Activated gamma-delta T cell treated with anti-CD3 and anti-CD28 coated beads, Interleukin-2, amount 50 U/mL, for 16 hours (primary cell): ENCODE measurements around the gene KDM8.
A peak's percentile ranks its signal among the peaks of the same experiment; 100 is the strongest.

ENCODE experiments used
- DNase-seq: peaks from one replicate; pipeline ENCODE4 v3.0.0-alpha.2; 2020; ENCODE audit warnings: low read depth

Gene KDM8

DNA sequence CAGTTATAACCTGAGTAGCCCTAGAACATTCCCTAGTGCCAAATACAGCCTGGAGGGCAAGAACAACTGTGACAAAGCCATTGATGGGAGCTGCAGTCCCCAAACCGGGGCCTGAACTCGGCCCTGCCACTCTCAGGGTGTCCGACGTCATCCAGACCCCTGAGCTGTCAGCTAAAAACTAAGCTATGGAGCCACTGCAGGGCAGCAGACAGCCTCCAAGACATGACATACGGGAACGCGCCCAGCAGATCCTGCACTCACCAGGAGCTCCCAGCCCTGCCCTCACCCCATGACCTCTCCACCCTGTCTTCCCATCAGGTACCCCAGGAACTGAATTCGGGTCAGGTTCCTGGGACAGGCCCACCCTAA lies 28.4 kb downstream of the KDM8 start:
- DNase-seq, result no peak

DNA sequence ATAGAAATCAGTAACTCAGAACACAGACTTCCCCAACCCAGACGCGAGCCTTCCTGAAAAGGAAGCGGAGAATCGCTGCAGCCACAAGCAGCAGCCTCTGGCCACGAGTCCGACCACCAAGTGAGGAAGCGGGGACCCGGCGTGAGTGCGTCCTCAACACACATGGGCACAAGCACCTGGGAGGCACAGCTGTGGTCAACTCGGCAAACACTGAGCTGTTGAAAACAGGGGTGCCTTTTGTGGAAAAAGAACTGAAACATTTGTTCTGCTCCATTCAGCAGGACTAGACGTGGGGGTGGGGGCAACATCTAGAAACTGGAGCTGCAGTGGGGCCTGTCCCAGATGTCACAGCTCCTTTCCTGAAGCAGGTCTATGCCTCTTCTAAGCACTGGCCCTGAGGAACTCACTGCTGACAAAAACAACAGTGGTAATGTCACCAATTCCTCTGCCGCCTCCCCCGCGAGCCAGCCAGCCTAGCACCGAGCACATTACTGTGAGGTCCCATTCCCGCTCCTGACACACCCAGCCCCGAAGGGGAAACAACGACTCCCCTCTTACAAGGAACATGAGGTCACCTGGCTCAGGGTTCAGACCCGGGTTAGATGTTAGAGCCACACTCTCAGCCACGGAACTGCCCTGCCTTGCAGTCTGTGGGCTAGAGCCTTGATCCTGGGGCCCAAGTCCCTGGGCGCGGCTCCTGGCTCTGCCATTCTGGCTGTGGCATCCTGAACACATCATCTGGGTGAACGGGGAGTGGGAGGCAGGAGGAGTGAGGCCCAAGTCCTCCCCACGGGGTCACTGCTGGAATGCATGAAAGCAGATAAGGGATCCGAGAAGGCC lies 29.0 kb downstream of the KDM8 start:
- DNase-seq, result no peak

DNA sequence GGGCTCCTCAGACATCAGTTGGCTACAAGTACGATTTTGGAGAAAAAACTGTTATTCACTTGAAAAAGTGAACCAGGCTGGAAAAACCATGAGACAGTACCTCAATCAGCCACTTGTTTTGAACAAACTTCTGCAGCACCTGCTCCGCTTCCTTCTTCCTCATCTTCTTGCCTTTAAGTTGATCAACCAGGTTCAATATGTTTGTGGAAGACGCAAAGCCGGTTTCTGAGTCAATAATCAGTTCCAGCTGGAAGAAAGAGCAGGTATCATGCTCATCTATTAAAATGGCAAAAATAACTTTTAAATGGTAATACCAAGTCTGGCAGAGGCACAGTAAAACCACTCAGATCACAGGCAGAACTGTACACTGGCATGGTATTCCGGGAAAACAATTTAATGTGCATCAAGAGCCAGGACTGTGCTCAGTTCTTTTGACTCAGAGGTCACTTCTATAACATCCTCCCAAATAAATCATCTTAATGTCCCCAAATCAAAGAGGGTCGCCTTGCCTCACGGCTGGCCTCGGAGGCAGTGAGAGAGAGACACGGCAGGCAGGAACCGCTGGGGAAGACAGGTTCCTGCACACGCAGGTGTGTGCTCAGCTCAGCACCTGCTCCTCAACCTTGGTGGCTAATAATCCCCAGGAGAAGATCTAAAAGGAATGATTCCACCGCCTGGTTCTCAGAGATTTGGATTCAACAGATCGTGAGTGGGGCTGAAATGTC lies 29.7 kb downstream of the KDM8 start:
- no peak for DNase-seq

DNA sequence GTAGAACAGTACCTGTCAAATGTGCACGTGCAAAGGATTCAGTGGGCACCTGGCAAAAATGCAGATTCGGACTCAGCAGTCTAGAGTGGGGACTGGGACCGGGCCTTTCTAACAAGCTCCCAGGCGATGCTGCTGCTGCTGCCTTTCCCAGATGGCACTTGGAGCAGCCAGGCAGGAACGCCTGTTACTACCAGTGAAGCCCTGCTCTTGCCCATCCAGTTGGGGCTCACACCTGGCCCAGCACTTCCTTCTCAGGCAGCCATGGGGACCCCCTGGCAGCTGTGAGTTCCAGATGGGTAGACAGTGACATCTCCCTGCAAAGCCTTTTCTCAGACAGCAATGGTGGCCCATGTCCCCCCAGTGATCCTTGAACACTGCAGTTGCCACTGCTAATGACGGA lies 30.4 kb downstream of the KDM8 start:
- no peak for DNase-seq

DNA sequence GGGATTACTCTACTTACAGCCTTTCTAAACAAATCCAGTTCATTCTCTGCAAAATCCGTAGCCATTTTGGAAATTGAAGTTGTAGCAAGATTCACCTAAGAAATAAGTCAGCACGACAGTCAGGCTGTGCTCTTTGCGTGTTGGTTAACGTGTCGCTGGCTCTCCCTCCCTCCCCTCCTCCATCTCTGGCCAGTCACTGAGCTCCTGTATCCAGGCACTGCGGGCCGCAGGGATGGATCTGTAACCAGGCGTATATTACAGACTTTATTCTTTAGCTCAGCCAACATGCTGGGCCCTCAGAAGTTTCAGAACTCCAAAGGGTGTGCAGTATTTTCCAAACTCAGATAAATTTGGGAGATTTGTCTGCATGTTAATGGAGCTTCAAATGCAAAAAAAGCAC lies 30.8 kb downstream of the KDM8 start:
- DNase-seq, result no peak

DNA sequence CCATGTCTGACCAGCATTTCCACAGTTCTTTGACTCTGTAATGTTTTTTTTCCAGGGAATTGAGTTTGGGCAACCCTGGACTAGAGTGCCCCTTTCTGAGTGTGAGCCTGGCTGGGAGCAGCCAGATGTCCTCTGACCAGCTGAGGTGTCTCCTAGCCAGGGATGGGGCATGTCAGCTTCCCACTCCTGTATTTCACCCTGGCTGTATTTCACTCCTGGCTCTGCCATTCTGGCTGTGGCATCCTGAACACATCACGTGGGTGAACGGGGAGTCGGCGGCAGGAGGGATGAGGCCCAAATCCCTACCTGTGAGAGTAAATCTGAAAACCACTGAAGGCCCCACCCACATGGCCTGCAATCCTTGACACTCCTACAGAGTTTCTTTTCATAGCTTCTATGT lies 31.3 kb downstream of the KDM8 start:
- no peak for DNase-seq

DNA sequence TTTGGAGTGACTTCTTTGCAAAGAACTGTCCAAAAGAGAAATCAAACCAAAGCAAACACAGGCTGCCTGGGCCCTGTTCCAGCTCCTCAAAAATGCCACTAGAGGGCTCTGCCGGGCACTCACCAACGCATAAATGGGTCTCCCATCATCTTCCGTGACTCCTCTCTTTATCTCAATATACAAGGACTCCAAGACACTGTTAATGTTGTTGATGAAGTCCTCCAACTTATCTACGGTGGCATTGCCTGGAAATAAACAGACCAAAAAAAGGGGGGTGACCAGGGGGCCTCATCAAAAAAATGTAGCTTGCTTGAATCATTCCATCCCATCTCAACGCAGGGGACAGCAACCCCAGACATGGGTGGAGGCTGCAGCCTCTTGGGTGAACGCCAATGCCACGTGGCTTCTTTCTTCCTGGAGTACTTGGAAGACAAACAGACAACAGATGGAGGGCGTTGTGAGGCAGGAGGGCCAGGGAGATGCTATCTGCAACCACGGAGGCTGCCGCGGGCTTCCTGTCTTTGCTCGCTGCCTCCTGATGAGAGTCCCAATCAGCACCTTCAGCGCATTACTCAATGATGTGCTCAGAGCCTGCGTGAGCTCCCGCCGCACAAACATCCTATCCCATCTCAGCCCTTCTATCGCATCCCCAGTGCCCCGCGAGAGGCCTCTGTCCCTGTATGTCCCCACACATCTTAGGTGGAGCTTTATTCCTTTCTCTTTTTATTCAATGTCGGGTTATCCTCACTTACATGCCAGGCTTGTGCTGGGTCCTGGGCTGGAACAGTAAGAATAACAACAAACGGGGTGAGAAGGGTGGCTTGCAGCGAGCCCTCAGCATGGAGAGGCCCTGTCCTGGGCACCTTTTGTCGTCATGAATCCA lies 32.0 kb downstream of the KDM8 start:
- peak; percentile 75 for DNase-seq

DNA sequence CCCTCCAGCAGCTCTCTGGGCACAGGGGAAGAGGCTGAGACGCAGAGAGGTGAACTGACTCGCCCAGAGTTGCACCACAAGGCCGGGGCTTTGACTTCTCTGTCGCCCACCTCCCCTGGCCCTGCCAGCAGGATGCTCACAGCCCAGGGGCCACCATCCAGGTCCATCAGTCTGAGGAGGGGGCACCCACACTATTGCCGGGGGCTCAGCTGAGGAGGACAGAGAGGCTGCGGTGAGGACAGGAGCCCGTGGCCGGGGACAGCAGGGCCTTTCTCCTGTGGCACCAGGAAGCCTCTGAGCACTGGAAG lies 32.6 kb downstream of the KDM8 start:
- no peak for DNase-seq

DNA sequence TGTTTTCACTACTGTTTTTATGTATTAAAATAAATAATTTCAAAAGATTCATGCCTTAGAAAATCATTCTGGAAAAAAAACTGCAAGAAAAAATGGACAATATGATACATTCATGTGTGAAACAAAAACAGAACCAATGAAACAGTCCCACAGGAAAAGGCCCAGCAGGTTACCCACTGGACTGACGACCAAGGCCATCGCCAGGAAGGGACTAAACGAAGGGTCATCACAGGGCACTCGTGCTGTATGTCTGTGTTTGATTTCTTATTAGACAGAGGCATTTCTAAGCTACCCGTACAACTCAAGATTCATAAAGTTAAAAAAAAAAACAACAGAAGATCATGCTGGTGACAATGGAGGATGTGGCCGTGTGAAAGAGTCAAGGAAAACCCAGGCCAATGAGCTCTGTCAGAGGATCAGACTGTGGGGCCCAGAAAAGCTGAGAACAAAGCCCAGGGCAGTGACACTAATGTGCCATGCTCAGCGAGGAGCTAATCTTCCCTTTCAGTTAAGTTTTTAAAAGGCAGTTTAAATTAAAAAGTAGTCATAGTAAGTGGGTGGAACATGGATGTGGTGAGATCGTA lies 33.4 kb downstream of the KDM8 start:
- DNase-seq, result no peak

DNA sequence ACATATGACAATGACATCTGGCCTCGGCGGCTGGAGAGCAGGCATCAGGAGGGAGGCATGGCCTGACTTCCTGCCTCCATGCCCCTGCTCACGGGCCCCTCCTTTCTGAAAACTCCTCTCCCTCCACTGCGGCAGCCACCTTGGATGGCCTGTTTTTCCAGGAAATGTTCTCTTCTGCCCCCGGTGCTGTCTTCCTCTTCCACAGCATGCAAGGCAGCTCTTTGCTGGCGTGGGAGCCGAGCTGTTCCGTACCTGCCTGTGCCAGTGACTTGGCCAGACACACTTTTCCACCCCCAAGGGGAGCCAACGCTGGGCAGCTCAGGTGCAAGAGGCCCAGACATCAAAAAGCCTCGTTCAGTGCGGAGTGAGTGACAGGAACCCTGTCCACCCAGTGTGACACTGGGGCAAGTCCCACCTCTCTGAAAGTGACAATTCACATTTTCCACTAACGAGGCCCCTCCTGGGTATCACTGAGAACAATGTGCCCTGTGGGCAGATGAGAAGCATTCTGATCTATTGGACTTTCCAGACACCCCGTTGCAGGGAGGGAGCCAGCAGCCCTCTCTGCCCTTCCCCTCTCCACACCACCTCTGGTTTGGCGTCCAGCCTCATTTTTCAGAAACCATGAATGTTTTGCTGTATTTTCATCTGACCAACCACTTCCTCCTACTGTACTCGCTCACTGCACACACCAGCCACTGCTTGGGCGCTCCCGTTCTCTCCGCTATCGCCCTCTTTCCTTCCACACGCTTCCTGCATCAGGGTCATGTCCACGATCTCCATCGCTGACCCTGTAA lies 34.1 kb downstream of the KDM8 start:
- peak; percentile 72 for DNase-seq

DNA sequence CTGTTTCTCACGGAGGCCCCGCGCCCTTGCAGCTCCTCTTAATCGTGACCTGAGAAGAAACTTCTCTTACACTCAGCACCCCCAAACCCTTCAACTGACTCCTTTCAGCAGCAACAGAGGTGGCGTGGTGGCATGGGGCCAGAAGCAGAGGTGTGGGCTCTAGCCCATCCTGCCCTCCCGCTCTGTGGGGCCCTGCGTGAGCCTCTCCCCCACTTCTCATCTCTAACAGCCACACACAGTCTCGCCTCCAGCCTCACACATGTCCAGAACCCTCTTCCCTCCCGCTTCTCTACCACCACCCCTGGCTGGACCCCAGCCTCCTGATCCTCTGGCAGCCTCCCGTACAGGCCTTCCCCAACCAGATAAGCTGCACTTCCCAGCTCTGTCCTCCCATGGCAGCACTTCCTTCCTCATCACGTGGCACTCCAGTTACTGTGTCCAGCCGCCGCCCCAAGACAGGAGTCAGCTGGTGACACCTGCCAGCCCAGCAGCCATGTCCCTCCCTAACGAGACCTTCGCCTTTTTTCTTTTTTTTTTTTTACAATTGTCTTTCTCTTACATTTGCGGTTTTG lies 34.8 kb downstream of the KDM8 start:
- DNase-seq, result peak; percentile 30

DNA sequence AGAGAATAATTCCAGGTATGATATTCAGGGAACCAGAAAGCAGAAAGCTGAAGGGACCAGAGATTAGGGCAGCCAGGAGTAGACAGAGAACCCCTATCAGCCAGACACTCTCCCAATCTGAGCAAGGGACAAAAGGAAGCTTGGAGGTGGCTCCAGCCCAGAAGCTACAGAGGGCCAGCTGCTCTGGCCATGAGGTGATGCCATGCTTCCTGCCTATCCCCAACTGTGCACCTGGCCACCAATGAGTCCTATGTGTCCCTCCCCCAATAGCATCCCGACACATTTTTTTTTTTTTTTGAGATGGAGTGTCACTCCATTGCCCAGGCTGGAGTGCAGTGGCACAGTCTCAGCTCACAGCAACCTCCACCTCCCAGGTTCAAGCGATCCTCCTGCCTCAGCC lies 35.3 kb downstream of the KDM8 start:
- no peak for DNase-seq

DNA sequence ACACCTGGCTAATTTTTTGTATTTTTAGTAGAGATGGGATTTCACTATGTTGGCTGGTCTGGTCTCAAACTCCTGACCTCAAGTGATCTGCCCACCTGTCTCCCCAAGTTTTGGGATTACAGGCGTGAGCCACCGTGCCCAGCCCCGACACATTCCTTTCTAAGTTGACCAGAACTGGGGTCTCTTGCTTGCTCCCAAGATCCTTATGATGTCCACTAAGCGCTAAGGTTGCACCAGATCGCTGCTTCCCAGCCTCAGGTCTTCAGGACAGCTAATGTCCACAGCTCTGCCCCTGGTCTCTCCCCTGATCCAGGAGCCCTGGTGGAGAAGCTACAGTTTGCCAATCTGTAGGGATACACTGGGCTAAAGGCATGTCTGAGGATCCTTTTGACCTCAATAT lies 35.7 kb downstream of the KDM8 start:
- DNase-seq, result no peak

DNA sequence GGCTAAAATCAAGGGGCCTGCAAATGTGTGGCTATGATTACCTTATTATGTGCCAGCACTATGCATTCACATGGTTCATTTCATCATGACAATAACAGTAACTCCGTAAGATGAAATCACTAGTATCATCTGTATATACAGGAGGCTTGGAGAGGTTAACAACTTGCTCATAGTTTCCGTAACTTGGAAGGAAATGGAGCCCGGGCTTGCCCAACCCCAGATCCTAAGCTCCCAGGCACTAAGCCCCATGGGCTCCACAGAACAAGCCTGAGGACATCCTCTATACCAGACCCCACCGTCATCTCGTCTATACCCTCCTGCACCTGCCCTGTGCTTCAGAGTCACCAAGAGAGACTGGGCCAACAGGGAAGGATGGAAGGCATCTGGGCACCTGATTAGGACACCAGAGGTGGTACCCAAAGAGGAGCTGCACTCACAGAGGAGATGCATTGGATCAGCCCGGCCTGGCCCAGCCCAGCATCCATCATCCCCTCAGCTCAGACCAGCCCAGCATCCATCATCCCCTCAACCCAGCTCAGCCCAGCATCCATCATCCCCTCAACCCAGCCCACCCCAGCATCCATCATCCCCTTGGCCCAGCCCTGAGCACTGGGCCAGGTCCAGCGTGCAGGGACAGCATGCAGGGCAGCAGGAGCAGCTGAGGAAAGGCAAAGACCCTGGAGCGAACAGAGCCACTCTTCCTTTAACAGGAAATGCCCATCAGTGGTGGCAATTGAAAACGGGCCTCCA lies 36.8 kb downstream of the KDM8 start:
- no peak for DNase-seq

DNA sequence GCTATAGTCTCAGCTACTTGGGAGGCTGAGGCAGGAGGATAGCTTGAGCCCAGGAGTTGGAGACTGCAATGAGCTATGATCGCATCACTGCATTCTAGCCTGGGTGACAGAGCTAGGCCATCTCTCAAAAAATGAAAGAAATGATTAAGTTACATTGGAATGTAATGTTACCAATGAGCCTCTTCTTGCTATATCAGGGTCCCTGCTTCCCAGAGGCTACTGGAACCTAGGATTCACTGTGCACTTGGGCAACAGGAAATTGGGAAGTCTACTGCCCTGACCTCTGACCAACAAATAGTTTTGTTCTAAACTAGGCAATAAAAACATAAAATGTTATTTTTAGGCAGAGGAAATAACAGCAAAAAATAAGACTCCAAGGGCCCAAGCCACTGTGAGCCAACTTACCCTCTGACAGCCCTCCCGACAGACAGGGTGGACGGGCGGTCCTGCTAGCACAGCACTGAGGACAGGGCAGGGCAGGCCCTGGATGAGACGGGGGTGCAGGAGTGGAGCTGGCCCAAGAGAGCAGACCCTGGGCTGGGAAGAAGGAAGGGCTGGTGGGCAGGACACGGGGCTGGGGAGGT lies 37.7 kb downstream of the KDM8 start:
- DNase-seq, result no peak

DNA sequence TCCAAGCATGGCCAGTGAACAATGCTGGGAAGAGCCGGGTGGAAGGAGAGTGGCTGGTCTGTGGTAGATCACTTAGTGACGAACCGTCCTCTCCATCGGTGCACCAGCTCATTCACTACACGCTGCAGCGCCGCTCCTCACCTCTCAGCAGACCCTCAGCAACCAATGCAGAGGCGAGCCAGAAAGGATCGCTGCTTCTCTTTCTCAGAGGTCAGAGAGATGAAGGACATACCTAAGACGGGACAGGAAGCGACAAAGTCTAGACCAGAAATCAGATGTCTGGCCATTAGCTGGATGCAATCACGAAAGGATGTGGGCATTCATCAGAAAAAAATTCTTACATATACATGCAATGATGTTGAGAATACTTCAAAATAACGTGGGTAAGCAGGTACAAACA lies 38.3 kb downstream of the KDM8 start:
- no peak for DNase-seq

DNA sequence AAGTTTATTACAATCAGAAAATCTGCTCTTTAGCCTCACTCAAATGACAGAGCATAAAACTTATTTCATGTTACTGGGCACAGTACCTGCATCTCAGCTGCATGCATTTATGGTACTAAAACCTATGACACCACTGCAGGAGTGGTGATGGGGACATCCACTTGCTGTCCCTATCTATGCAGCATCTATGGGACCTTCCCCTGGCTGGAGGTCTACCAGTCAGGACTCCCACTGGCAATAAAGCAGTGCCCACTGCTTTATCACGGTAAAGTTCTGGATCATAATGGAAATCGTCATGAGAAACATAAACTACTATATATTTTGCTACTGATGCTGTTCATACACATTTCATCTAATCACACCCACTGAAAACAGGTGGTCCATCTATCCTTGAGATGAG lies 39.1 kb downstream of the KDM8 start:
- DNase-seq, result no peak

DNA sequence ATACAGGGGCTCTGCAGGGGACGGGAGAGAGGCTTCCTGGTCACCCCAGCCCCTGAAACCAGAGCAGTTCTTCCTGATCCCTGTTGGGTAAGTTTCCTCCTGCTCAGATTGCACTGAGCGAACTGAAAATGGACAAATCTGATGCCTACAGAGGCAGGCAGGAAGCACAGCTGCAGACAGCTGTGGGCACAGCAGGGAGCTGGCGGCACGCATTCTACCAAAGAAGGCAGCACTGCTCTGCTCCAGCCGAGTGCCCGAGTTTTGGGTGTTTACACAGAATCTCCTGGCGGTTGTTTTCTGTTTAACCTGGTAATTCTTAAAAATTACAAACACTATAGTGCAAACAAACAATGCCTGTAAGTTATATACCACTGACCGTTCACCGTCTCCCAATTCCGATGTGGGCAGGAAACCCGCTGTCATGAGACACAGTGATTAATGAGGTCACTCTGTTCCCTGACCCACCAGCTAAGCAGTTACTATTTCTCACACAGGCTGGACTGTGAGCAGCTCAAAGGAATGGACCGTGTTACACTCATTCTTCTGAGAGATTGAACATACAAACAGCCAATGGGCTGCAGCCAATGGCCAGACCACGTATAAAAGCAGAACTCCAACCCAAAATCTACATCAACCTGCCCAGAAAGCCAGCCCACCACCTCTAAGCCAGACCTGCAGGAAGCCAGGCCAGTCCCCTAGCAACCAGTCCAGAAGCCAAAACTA lies 39.7 kb downstream of the KDM8 start:
- DNase-seq, result no peak

DNA sequence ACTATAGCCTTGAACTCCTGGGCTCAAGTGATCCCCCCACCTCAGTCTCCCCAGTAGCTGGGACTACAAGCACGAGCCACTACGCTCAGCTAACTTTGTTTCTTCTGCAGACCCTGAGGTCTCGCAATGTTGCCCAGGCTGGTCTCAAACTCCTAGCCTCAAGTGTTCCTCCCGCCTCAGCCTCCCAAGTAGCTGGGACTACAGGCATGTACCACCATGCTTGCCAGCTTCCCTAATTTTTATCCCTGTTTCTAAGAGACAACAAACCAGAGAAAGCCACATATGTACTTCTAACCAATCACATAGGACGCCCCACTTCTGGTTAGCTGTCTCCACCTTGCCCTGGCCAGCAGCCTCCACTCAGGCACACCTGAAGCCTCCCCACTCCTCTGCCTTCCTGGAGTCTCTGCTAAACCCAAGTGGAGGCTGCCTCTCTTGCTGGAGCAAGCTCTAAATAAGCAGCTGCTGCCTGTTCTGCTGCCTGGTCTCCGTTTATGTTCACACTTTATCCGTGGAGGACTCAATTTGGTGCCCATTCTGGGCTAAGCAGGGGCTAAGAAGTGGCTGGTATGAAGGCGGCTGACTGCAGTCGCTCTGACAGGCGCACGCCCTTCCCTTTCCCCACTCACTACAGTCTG lies 40.5 kb downstream of the KDM8 start:
- DNase-seq, result no peak
